ENCODE data around the gene ATP6V0B.

DNA sequence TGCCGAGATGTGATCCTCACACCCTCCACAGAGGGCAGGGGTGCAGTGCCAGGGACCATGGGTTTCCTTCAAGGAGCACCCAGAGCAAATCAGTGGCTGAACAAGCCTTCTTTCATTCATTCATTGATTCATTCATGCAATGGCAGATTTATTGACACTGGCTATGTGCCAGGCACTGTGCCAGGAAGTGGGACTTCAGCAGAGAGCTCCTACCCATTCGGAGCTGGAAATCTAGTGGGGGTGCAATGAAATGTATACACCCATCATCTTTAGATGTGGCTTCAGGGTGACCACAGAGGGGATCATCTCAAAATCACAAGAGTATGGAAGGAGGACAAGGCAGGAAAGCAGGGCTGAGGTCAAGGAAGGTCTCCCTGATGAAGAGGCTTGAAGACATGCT, 37.6 kb downstream of the ATP6V0B start:
- TF ChIP-seq, protein P1, sequence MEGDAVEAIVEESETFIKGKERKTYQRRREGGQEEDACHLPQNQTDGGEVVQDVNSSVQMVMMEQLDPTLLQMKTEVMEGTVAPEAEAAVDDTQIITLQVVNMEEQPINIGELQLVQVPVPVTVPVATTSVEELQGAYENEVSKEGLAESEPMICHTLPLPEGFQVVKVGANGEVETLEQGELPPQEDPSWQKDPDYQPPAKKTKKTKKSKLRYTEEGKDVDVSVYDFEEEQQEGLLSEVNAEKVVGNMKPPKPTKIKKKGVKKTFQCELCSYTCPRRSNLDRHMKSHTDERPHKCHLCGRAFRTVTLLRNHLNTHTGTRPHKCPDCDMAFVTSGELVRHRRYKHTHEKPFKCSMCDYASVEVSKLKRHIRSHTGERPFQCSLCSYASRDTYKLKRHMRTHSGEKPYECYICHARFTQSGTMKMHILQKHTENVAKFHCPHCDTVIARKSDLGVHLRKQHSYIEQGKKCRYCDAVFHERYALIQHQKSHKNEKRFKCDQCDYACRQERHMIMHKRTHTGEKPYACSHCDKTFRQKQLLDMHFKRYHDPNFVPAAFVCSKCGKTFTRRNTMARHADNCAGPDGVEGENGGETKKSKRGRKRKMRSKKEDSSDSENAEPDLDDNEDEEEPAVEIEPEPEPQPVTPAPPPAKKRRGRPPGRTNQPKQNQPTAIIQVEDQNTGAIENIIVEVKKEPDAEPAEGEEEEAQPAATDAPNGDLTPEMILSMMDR (IDR thresholded peaks at IDR 0.05), result no peak
- no peak for TF ChIP-seq ZFX (IDR thresholded peaks at IDR 0.05; ENCODE audit: borderline replicate concordance)

Measured in 22Rv1 (cell line).